Ishikawa (cell line): ENCODE measurements around the gene ENOX1.

Experiments
- EGR1 ChIP-seq: IDR thresholded peaks from 2 replicates; pipeline ENCODE4 v1.6.1; 2012
- REST ChIP-seq: IDR thresholded peaks from 2 replicates; pipeline ENCODE4 v1.6.1; 2012; ENCODE audit warnings: low read depth, mild to moderate bottlenecking
- TAF1 ChIP-seq: IDR thresholded peaks from 2 replicates; pipeline ENCODE4 v1.6.1; 2012; ENCODE audit warnings: low read depth, mild to moderate bottlenecking
- YY1 ChIP-seq: IDR thresholded peaks from 2 replicates; pipeline ENCODE4 v1.6.1; 2012; ENCODE audit warnings: low read depth

GRCh38 chr13:43776006-43776405 lies 10.8 kb downstream of the ENOX1 start:
- TF ChIP-seq REST (no peak), EGR1 (no peak), TAF1 (no peak), YY1 (no peak)
